Glutamatergic neuron (in vitro differentiated cells): ENCODE data around the gene PEX16. TPM values are rescaled to one million over a fixed set of nuclear protein-coding genes. Genes with fewer than 3 reads are reported as not detected.

Experiments used
- DNase-seq: peaks from one replicate; pipeline ENCODE4 v3.0.0; 2022
- H3K27ac Mint-ChIP-seq: one replicate; pipeline ENCODE4 v1.8.0; 2020; ENCODE audit warnings: mild to moderate bottlenecking, mixed read lengths, inconsistent platforms; ENCODE audit not compliant: unreplicated experiment
- H3K27me3 Mint-ChIP-seq: one replicate; pipeline ENCODE4 v1.8.0; 2020; ENCODE audit warnings: mild to moderate bottlenecking, moderate library complexity, mixed read lengths, inconsistent platforms; ENCODE audit not compliant: unreplicated experiment
- H3K36me3 Mint-ChIP-seq: one replicate; pipeline ENCODE4 v1.8.0; 2020; ENCODE audit warnings: mild to moderate bottlenecking, mixed read lengths, inconsistent platforms; ENCODE audit not compliant: unreplicated experiment
- H3K4me1 Mint-ChIP-seq: one replicate; pipeline ENCODE4 v1.8.0; 2020; ENCODE audit warnings: mild to moderate bottlenecking, low read depth, mixed read lengths, inconsistent platforms; ENCODE audit not compliant: unreplicated experiment
- H3K4me3 Mint-ChIP-seq: one replicate; pipeline ENCODE4 v1.8.0; 2020; ENCODE audit warnings: mild to moderate bottlenecking, mixed read lengths, inconsistent platforms; ENCODE audit not compliant: unreplicated experiment
- H3K9me3 Mint-ChIP-seq: one replicate; pipeline ENCODE4 v1.8.0; 2020; ENCODE audit warnings: mild to moderate bottlenecking, moderate library complexity, mixed read lengths, inconsistent platforms; ENCODE audit not compliant: unreplicated experiment
- total RNA-seq: library from RNA; stranded (reverse); fragmentation: NEBNext Ultra II Directional; extraction: Animal tissue kit (Norgen Biotek cat#: 25700); gene quantifications from one replicate; pipeline ENCODE4 v1.2.1, GENCODE V29; 2021; ENCODE audit not compliant: unreplicated experiment
- TF ChIP-seq, protein P1 (sequence below): fragments of 200-600 bp; sonication (generic); IDR thresholded peaks from one replicate; pipeline ENCODE4 v1.5.0; 2021; ENCODE audit not compliant: partially characterized antibody, unreplicated experiment

The PEX16 gene
- total RNA-seq, 1 donor from 2014 or later: 51.8 TPM

DNA sequence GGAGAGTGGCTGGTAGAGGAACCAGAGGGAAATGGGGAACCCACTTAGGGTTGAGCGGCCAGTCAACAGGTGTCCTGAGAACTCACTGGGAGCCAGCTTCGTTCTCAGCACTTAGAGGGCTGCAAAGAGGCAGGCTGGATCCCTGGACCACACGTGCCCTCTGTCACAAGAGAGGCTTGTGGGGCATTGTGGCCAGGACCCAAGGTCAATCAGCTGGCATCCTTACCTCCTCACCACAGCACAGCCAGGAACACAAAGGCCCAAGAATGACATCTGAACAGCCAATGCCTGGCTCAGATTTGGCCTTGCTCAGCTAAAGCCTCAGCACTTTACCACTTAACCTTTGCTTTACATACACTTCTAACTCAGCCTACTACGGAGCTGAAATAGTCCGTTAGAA is 24.8 kb downstream of the PEX16 start:
- H3K4me1 Mint-ChIP-seq: peaks cover 72% of the 10 kb centered on the region
- H3K36me3 Mint-ChIP-seq: no peaks in the 10 kb centered on the region
- TF ChIP-seq, protein P1, sequence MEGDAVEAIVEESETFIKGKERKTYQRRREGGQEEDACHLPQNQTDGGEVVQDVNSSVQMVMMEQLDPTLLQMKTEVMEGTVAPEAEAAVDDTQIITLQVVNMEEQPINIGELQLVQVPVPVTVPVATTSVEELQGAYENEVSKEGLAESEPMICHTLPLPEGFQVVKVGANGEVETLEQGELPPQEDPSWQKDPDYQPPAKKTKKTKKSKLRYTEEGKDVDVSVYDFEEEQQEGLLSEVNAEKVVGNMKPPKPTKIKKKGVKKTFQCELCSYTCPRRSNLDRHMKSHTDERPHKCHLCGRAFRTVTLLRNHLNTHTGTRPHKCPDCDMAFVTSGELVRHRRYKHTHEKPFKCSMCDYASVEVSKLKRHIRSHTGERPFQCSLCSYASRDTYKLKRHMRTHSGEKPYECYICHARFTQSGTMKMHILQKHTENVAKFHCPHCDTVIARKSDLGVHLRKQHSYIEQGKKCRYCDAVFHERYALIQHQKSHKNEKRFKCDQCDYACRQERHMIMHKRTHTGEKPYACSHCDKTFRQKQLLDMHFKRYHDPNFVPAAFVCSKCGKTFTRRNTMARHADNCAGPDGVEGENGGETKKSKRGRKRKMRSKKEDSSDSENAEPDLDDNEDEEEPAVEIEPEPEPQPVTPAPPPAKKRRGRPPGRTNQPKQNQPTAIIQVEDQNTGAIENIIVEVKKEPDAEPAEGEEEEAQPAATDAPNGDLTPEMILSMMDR: no peak
- H3K27me3 Mint-ChIP-seq: peaks cover 25% of the 10 kb centered on the region
- peak; percentile 13 for DNase-seq
- H3K9me3 Mint-ChIP-seq: peaks cover 10% of the 10 kb centered on the region
- H3K27ac Mint-ChIP-seq: peak overlapping the region; percentile 79
- H3K4me3 Mint-ChIP-seq: peak overlapping the region; percentile 58

DNA sequence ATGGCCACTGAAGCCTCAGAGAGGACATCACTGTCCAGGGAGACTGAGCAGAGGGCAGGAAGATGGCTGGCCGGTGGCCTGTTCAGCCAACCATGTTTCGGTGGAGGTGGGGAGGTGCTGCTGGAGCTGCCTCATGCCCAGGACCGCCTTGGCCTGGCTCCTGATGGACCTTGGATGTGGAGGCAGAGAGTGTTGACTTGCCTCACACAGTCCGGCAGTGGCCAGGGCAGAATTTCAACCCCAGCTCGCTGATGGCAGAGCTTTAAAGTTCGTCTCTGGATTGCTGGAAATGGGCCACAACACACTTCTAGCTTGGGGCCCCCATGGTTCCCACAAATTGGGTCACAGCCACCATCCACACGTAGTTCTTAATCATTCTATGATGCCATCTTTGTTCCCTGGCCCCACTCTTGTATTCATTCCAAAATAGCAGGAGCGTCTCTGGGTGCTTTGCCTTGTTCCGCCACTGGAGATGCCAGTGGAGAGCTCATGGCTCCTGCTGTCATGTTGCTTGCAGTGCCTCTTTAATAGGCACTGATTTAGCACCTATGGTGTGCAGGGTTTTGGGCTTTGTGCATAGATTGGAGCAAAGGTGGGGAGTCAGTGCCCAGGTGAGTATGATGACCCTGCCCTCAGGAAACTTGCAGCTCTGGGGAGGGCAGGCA is 26.7 kb downstream of the PEX16 start:
- H3K27ac Mint-ChIP-seq: no peak overlapping the region
- peak; percentile 11 for DNase-seq
- TF ChIP-seq, protein P1: no peak
- H3K9me3 Mint-ChIP-seq: peaks cover 14% of the 10 kb centered on the region
- peak overlapping the region; percentile 68 for H3K4me3 Mint-ChIP-seq
- no peaks in the 10 kb centered on the region for H3K36me3 Mint-ChIP-seq
- peaks cover 69% of the 10 kb centered on the region for H3K4me1 Mint-ChIP-seq
- peaks cover 24% of the 10 kb centered on the region for H3K27me3 Mint-ChIP-seq

DNA sequence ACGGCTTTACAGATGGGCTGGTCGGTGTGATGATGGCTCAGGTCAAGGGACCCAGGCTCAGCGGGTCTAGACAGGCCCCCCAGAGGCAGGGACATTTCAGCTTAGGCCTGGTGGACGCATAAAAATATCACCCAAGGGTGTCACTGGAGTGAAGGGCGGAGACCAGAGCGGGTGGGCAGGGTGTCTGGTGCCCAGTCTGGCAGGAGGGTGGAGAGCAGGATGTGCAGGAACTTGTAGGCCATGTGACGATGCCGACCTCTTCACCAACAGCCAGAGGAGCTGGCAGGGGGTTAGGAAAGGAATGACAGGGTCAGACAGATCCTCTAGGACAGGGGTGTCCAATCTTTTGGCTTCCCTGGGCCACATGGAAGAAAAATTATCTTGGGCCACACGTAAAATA is 27.7 kb downstream of the PEX16 start:
- H3K4me1 Mint-ChIP-seq: peaks cover 65% of the 10 kb centered on the region
- TF ChIP-seq, protein P1: no peak
- no peak overlapping the region for H3K27ac Mint-ChIP-seq
- H3K9me3 Mint-ChIP-seq: peaks cover 16% of the 10 kb centered on the region
- DNase-seq: peak; percentile 3
- peaks cover 25% of the 10 kb centered on the region for H3K27me3 Mint-ChIP-seq
- H3K4me3 Mint-ChIP-seq: peak overlapping the region; percentile 30
- H3K36me3 Mint-ChIP-seq: no peaks in the 10 kb centered on the region

DNA sequence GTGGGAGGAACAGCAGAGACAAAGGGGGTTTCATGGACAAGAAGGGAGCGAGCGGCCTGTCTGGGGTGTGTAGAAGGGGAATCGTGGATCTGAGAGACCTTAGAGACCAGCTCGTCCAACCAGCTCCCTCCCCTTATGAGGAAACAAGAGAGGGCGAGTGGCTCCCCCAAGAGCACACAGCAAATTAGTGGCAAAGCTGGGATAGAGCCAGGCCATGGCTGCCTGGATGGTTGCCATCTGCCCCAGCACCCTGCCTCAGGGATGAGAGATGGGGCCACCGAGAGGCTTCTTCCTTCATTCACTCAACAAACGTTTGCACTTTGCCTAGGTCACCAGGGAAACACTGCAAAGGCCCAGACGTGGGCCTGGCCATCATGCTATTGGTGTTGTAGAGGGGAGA is 28.1 kb downstream of the PEX16 start:
- H3K4me3 Mint-ChIP-seq: peak overlapping the region; percentile 30
- H3K27ac Mint-ChIP-seq: no peak overlapping the region
- peaks cover 62% of the 10 kb centered on the region for H3K4me1 Mint-ChIP-seq
- TF ChIP-seq, protein P1: no peak
- H3K36me3 Mint-ChIP-seq: no peaks in the 10 kb centered on the region
- H3K27me3 Mint-ChIP-seq: peaks cover 27% of the 10 kb centered on the region
- peak; percentile 2 for DNase-seq
- H3K9me3 Mint-ChIP-seq: peaks cover 18% of the 10 kb centered on the region

DNA sequence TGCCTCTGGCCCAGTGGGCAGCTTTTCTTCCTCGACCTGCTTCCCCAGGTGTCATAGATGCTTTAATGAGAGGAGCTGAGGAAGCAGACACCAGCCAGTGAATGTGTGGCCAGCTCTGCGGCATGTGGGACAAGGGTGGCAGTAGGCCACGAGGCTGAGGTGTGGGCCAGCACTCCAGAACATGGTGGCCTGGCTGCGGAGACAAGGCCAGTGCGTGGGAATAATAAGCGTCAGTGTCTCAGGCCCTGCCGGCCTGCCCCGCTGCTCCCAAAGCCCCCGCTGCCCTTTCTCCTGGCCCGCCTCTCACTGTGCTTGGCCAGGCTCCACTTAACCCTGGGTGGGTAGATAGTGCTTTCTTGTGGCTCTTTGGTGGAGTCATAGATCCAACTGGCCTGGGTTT is 30.1 kb downstream of the PEX16 start:
- peak overlapping the region; percentile 90 for H3K4me3 Mint-ChIP-seq
- TF ChIP-seq, protein P1: no peak
- no peak for DNase-seq
- peak overlapping the region; percentile 93 for H3K27ac Mint-ChIP-seq
- H3K27me3 Mint-ChIP-seq: peaks cover 26% of the 10 kb centered on the region
- peaks cover 47% of the 10 kb centered on the region for H3K4me1 Mint-ChIP-seq
- H3K9me3 Mint-ChIP-seq: peaks cover 24% of the 10 kb centered on the region
- no peaks in the 10 kb centered on the region for H3K36me3 Mint-ChIP-seq
